ENCODE data around the gene APBB2. TPM values are rescaled to one million over a fixed set of nuclear protein-coding genes. Genes with fewer than 3 reads are reported as not detected.

APBB2 gene
- 7.1 to 10.5 TPM (median 9.6 TPM) in 5 replicates for total RNA-seq (2022; extraction: Qiagen RNA extraction; ENCODE audit: low read depth)

DNA sequence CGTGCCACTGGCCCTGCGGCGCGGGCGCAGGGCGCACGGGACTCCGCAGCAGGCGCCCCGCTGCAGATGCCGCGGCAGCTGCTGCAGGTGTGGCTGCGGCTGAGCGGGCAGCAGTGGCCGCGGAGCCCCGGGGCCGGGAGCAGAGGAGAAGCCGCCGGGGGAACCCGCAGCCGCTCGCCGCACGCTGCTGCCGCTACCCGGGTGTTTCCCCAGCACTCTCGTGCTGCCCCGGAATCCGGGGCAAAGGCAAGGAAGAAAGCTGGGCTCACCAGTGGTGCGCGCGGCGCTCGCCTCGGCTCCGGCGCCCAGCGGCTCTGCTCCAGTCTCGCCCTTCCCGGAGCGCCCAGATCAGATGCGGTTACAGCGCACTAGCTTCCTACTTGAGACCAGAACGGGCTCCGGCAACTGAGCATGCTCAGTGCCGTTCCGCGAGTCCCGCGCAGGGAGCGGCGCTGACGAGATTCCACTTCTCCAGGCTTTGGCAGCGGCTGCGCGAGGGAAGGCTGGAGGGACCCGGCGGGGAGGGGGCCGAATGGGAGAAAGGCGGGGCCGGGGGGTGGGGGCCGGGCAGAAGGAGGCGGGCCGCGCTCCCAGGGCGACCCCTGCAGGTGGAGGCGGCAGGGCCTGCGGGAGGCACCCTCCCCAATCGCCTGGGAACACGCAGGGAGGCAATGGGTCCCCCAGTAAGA lies at the start of gene APBB2:
Gene APBB2 (minus strand): TSS at position 407 of the 689 bp plus-strand sequence. CDS start 181,288 bp downstream, outside the sequence.

DNA sequence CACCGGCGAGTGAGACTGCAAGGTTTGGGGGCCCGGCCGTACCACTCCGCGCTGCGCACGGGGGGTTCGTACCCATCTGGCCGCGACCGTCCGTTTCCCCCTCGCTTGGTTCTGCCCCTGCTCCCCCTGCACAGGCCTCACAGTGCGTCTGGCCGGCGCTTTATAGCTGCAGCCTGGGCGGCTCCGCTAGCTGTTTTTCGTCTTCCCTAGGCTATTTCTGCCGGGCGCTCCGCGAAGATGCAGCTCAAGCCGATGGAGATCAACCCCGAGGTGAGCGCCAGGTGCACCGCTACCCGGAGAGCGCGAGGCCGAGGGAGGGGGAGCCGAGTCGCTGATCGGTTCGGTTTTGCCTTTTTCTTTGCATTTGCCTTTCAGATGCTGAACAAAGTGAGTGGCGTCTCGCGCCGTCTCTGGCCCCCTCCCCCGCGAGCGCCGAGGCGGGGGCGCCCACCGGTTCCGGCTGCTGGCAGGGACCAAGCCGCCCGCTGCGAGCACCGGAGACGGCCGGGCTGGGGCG lies 42.5 kb upstream of the APBB2 start, which contains the start of gene UCHL1:
Gene UCHL1 (plus strand): TSS at position 189 of the 517 bp plus-strand sequence. CDS start 49 bp downstream, at position 238.

Other genes with a start within 250 kb of the APBB2 start
- gene UCHL1, start 42.4 kb upstream of the APBB2 start, total RNA-seq (2022; extraction: Qiagen RNA extraction; ENCODE audit: low read depth) = 906 to 988 TPM (median 963 TPM) in 5 replicates